ENCODE data around the gene NLGN4X. TPM values are rescaled to one million over a fixed set of nuclear protein-coding genes. Genes with fewer than 3 reads are reported as not detected.
"Not testable (repeated sequence)": the region's sequence is repeated elsewhere in the genome, so short reads cannot be mapped to it uniquely, and the experiment has no call there.

NLGN4X gene
- total RNA-seq, 2 donors from 2014 or later = not detected

DNA sequence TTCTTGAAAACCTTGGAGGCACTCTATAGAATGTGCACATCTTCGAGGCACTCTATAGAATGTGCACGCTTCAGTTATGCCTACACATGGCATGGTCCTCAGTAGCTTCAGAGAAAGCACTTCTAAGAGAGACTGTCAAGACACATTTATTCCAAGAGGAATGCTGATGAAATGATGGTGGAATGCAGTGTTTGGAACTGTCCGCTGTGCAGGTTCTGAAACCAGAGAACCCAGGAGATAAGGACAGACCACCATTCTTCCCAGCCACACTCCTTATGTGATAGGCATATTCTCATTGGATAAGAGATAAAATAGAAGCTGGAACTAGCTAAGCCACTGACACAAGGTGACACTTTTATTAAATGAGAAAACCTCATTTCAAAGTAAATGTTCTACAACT lies 263.3 kb downstream of the NLGN4X start:
- Mint-ChIP-seq H3K27me3 (no peaks in the 10 kb centered on the region), H3K36me3 (ENCODE audit: low read depth) (no peaks in the 10 kb centered on the region), H3K4me1 (no peaks in the 10 kb centered on the region), H3K27ac (no peak overlapping the region), H3K4me3 (no peak overlapping the region)
- no peaks in the 10 kb centered on the region for H3K9me3 ChIP-seq (ENCODE audit: control insufficient read depth, low read length, poor library complexity, severe bottlenecking)
- no peak for DNase-seq
- no peak for ATAC-seq

GRCh38 chrX:5959286-5959685 lies 269.4 kb downstream of the NLGN4X start:
- Mint-ChIP-seq H3K36me3 (ENCODE audit: low read depth) (peaks cover 2% of the 10 kb centered on the region), H3K4me3 (no peak overlapping the region), H3K27ac (no peak overlapping the region), H3K27me3 (no peaks in the 10 kb centered on the region), H3K4me1 (no peaks in the 10 kb centered on the region)
- DNase-seq = no peak
- H3K9me3 ChIP-seq (ENCODE audit: control insufficient read depth, low read length, poor library complexity, severe bottlenecking) = no peaks in the 10 kb centered on the region
- no peak for ATAC-seq

GRCh38 chrX:5958523-5958922 lies 270.1 kb downstream of the NLGN4X start:
- H3K9me3 ChIP-seq (ENCODE audit: control insufficient read depth, low read length, poor library complexity, severe bottlenecking) = no peaks in the 10 kb centered on the region
- Mint-ChIP-seq H3K27me3 (no peaks in the 10 kb centered on the region), H3K4me1 (no peaks in the 10 kb centered on the region), H3K4me3 (no peak overlapping the region), H3K36me3 (ENCODE audit: low read depth) (peaks cover 2% of the 10 kb centered on the region), H3K27ac (no peak overlapping the region)
- no peak for ATAC-seq
- no peak for DNase-seq

DNA sequence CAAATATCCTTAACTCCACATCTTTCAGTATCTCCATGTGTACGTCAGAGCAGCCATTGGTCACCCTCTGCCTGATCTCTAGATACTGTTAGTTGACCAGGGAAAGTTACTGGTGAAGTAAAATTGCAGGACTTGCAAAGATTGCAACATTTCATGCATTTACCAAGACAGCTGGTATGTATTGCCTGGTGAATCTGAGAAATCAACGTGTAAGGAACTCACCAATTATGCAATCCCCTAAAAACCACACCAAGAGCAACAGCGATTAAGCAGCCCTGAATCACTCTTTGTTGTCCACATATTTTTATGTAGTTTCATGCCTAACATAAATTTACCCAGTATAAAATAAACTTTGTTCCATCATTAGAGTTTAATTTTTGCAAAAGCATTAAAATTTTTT lies 271.2 kb downstream of the NLGN4X start:
- Mint-ChIP-seq H3K27ac (no peak overlapping the region), H3K27me3 (no peaks in the 10 kb centered on the region), H3K4me1 (no peaks in the 10 kb centered on the region), H3K36me3 (ENCODE audit: low read depth) (peaks cover 2% of the 10 kb centered on the region), H3K4me3 (no peak overlapping the region)
- H3K9me3 ChIP-seq (ENCODE audit: control insufficient read depth, low read length, poor library complexity, severe bottlenecking) = no peaks in the 10 kb centered on the region
- ATAC-seq = no peak
- DNase-seq = no peak

GRCh38 chrX:5936438-5936837 lies 292.2 kb downstream of the NLGN4X start:
- Mint-ChIP-seq H3K4me1 (no peaks in the 10 kb centered on the region), H3K27me3 (no peaks in the 10 kb centered on the region), H3K36me3 (ENCODE audit: low read depth) (no peaks in the 10 kb centered on the region), H3K4me3 (no peak overlapping the region), H3K27ac (no peak overlapping the region)
- ATAC-seq = no peak
- no peaks in the 10 kb centered on the region for H3K9me3 ChIP-seq (ENCODE audit: control insufficient read depth, low read length, poor library complexity, severe bottlenecking)
- no peak for DNase-seq

DNA sequence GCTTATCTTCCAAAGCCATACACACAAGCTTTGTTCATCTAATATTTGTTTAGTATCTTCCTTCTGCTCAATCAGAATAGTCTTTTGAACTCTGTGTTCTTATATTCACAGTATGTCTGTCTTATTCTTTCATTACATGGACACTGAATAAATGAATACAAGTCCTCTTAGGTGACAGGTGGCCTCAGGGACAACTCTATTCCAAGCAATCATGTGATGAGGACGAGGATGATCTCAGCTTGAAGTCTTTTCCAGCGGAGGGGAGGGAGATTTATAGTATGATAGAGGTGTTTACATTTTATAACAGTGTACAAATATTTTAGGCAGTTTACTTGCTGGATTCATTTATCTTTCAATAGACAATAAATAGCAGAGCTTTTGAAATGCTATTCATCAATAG lies 300.4 kb downstream of the NLGN4X start:
- ATAC-seq (no peak), DNase-seq (no peak)
- H3K9me3 ChIP-seq (ENCODE audit: control insufficient read depth, low read length, poor library complexity, severe bottlenecking) = peaks cover 2% of the 10 kb centered on the region
- Mint-ChIP-seq H3K4me3 (no peak overlapping the region), H3K36me3 (ENCODE audit: low read depth) (no peaks in the 10 kb centered on the region), H3K27ac (no peak overlapping the region), H3K27me3 (no peaks in the 10 kb centered on the region), H3K4me1 (no peaks in the 10 kb centered on the region)

DNA sequence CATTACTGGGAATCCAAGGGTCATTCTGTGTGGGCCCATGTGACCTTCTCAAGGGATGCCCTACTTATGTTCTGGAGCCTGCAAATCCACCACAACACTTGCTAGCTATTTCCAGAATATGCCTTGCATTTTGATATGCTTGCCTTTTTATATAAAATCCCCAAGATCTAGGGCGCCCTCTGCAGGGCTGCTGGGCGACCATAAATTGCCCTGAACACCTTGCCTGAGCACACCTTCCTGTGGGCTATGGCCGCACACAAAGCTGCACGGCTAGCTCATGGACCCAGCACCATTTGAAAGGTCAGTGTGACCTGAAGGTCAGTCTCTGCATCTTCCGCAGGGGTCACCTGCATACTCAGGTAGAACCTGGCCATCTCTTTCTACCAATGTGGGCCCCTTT lies 311.7 kb downstream of the NLGN4X start:
- no peaks in the 10 kb centered on the region for H3K4me1 Mint-ChIP-seq
- H3K9me3 ChIP-seq (ENCODE audit: control insufficient read depth, low read length, poor library complexity, severe bottlenecking) = no peaks in the 10 kb centered on the region
- no peak overlapping the region for H3K4me3 Mint-ChIP-seq
- no peaks in the 10 kb centered on the region for H3K27me3 Mint-ChIP-seq
- no peak for ATAC-seq
- no peak for DNase-seq
- no peak overlapping the region for H3K27ac Mint-ChIP-seq
- H3K36me3 Mint-ChIP-seq (ENCODE audit: low read depth) = no peaks in the 10 kb centered on the region

DNA sequence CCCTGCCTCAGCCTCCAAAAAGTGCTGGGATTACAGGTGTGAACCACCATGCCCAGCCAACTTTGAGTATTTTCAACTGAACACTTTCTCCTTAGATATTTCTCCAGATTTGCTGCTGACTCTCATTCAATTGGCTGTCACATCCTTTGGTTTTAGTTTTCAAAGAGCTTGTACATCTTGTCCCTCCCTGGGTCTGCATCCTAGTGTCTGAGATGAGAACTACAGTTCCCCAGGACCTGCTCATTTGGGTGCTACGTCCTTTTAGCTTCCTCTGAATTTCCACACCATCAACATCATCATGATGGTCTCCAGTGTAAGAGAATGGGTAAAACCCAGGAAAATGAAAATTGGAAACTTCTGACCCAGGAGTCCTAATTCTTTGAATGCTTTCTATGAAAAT lies 312.9 kb downstream of the NLGN4X start:
- DNase-seq (no peak), ATAC-seq (no peak)
- Mint-ChIP-seq H3K4me3 (no peak overlapping the region), H3K4me1 (no peaks in the 10 kb centered on the region), H3K27ac (no peak overlapping the region), H3K36me3 (ENCODE audit: low read depth) (no peaks in the 10 kb centered on the region), H3K27me3 (no peaks in the 10 kb centered on the region)
- H3K9me3 ChIP-seq (ENCODE audit: control insufficient read depth, low read length, poor library complexity, severe bottlenecking) = no peaks in the 10 kb centered on the region

DNA sequence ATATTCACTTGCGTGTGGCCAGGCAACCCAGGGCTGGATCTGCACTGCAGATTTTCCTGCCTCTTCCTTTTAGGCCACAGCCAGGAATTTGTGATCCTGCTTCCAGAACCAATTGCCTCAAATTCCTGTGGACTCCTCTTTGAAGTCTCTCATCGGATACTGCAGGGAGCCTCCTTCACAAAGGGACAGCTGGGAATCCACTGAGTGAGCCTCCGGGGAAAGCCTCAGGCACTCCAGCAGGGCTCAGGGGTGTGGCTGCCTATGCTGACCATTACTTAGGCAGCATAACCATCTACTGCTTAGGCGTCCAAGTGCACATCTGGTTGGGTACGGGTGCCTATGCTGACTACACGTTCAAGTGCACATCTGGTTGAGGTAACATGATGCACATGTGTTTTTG lies 321.5 kb downstream of the NLGN4X start:
- Mint-ChIP-seq H3K4me3 (no peak overlapping the region), H3K27ac (no peak overlapping the region)

GRCh38 chrX:5903586-5904190 lies 325.0 kb downstream of the NLGN4X start:
- not testable (repeated sequence) for H3K27me3 Mint-ChIP-seq; H3K36me3 Mint-ChIP-seq (ENCODE audit: low read depth); H3K4me3 Mint-ChIP-seq; H3K4me1 Mint-ChIP-seq; DNase-seq; H3K9me3 ChIP-seq (ENCODE audit: control insufficient read depth, low read length, poor library complexity, severe bottlenecking); H3K27ac Mint-ChIP-seq; ATAC-seq

More for the DNA sequence above, 321.5 kb downstream of the NLGN4X start:
- Mint-ChIP-seq H3K27me3 (no peaks in the 10 kb centered on the region), H3K4me1 (no peaks in the 10 kb centered on the region), H3K36me3 (ENCODE audit: low read depth) (no peaks in the 10 kb centered on the region)
- DNase-seq (no peak), ATAC-seq (no peak)
- no peaks in the 10 kb centered on the region for H3K9me3 ChIP-seq (ENCODE audit: control insufficient read depth, low read length, poor library complexity, severe bottlenecking)

DNA sequence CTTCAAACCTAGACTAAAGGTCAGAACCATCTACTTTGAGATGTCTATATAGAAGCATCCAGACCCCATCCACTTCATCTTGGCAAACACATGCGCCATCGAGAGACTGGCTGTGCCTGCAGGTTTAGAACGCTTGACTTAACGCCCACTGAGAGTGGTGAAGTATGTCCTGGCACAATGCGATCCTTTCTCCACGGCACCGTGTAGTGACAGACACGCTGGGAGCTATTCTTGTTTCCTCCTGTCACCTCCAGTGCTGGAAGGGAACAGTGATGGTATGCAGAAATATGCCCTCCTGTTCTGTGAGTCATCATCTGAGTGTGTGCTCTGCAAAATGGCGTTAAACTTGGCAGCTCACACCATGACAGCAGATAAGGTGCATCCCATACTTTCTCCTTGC lies 330.2 kb downstream of the NLGN4X start:
- no peaks in the 10 kb centered on the region for H3K4me1 Mint-ChIP-seq
- H3K4me3 Mint-ChIP-seq = no peak overlapping the region
- no peaks in the 10 kb centered on the region for H3K27me3 Mint-ChIP-seq
- ATAC-seq (no peak), DNase-seq (no peak)
- no peaks in the 10 kb centered on the region for H3K9me3 ChIP-seq (ENCODE audit: control insufficient read depth, low read length, poor library complexity, severe bottlenecking)
- H3K36me3 Mint-ChIP-seq (ENCODE audit: low read depth) = no peaks in the 10 kb centered on the region
- H3K27ac Mint-ChIP-seq = no peak overlapping the region

- Mint-ChIP-seq H3K4me1 (no peaks in the 10 kb centered on the region), H3K27me3 (no peaks in the 10 kb centered on the region), H3K27ac (no peak overlapping the region), H3K36me3 (ENCODE audit: low read depth) (no peaks in the 10 kb centered on the region), H3K4me3 (no peak overlapping the region)
- ATAC-seq (no peak), DNase-seq (no peak)
- no peaks in the 10 kb centered on the region for H3K9me3 ChIP-seq (ENCODE audit: control insufficient read depth, low read length, poor library complexity, severe bottlenecking)
These were observed 337.3 kb downstream of the NLGN4X start for GRCh38 chrX:5891378-5891777.

DNA sequence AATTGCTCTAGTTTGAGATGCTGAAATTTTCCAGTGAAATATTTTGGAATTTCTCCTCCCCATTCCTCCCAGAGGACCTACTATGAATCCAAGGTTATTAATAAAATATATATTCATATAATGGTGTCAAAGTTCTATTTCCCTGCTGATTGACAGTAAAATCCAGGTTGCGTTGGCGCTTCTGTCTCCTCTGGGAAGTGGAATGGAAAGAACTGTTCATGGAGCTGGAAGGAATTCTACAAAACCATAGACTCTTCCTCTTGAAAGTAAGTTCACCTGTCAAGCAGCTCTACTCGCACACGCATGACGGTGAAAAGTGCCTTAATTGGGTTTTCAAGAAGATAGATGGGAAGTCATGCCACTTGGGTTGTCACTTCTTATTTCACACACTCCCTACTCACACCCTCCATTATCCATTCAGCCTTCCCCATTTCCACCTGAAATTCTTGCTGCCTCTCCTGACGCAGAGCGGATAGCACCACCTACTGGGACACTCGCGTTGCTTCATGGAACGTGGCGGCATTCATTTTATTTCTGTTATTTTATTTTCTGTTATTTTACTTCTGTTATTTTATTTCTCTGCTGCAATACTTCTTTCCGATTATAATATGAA lies 351.6 kb downstream of the NLGN4X start:
- Mint-ChIP-seq H3K36me3 (ENCODE audit: low read depth) (no peaks in the 10 kb centered on the region), H3K4me1 (no peaks in the 10 kb centered on the region), H3K27ac (no peak overlapping the region), H3K27me3 (no peaks in the 10 kb centered on the region), H3K4me3 (no peak overlapping the region)
- no peak for ATAC-seq
- DNase-seq = no peak
- H3K9me3 ChIP-seq (ENCODE audit: control insufficient read depth, low read length, poor library complexity, severe bottlenecking) = no peaks in the 10 kb centered on the region

GRCh38 chrX:5870238-5870637 lies 358.4 kb downstream of the NLGN4X start:
- no peaks in the 10 kb centered on the region for H3K4me1 Mint-ChIP-seq
- H3K27me3 Mint-ChIP-seq = no peaks in the 10 kb centered on the region
- no peak for ATAC-seq

More at GRCh38 chrX:5870238-5870637, 358.4 kb downstream of the NLGN4X start:
- DNase-seq = no peak
- Mint-ChIP-seq H3K36me3 (ENCODE audit: low read depth) (no peaks in the 10 kb centered on the region), H3K27ac (no peak overlapping the region), H3K4me3 (no peak overlapping the region)
- no peaks in the 10 kb centered on the region for H3K9me3 ChIP-seq (ENCODE audit: control insufficient read depth, low read length, poor library complexity, severe bottlenecking)

Data from T-helper 17 cell (primary cell).